OCI-LY3 (cell line): ENCODE measurements around the gene TVP23A.

Source experiments
- H2AFZ ChIP-seq: fragments of 200-600, 300-600 bp; shearing (Covaris generic); 2 replicates; pipeline ENCODE4 v1.6.0; 2014; ENCODE audit warnings: antibody characterized with exemption, low read depth, low read length
- H3K27ac ChIP-seq: fragments of 200-600, 300-600 bp; sonication (generic); 2 replicates; pipeline ENCODE4 v1.5.1; 2014; ENCODE audit warnings: mild to moderate bottlenecking, low read length, moderate library complexity, mixed read lengths
- H3K27me3 ChIP-seq: fragments of 200-600, 300-600 bp; sonication (generic); 2 replicates; pipeline ENCODE4 v1.6.1; 2014; ENCODE audit warnings: low read depth, low read length, mixed read lengths
- H3K36me3 ChIP-seq: fragments of 200-600, 300-600 bp; sonication (generic); replicated peaks from 2 replicates; pipeline ENCODE3; 2014; ENCODE audit warnings: low read depth, low read length, mixed read lengths
- H3K4me1 ChIP-seq: fragments of 300-600, 200-600 bp; sonication (generic); 2 replicates; pipeline ENCODE4 v1.6.1; 2014; ENCODE audit warnings: low read length, mixed read lengths
- H3K4me2 ChIP-seq: fragments of 200-600, 300-600 bp; sonication (generic); 2 replicates; pipeline ENCODE4 v1.6.1; 2014; ENCODE audit warnings: low read length, mixed read lengths
- H3K4me3 ChIP-seq: fragments of 300-600, 200-600 bp; sonication (generic); 2 replicates; pipeline ENCODE4 v1.5.1; 2014; ENCODE audit warnings: antibody characterized with exemption, mild to moderate bottlenecking, low read length, moderate library complexity
- H3K79me2 ChIP-seq: fragments of 300-600, 200-600 bp; shearing (Covaris generic); 2 replicates; pipeline ENCODE4 v1.6.1; 2014; ENCODE audit warnings: mild to moderate bottlenecking, low read length, mixed read lengths
- H3K9ac ChIP-seq: fragments of 300-600, 200-600 bp; shearing (Covaris generic); 2 replicates; pipeline ENCODE4 v1.6.0; 2014; ENCODE audit warnings: mild to moderate bottlenecking, low read length, moderate library complexity
- H3K9me3 ChIP-seq: fragments of 200-600, 300-600 bp; shearing (Covaris generic); 2 replicates; pipeline ENCODE4 v1.6.1; 2014; ENCODE audit warnings: low read length, mixed read lengths; ENCODE audit not compliant: insufficient read depth
- H4K20me1 ChIP-seq: fragments of 200-600, 300-600 bp; sonication (generic); 2 replicates; pipeline ENCODE4 v1.6.1; 2016; ENCODE audit warnings: low read length, mixed read lengths; ENCODE audit not compliant: insufficient read depth
- EZH2phosphoT487 ChIP-seq: fragments of 200-600 bp; shearing (Covaris generic); IDR thresholded peaks from 2 replicates; pipeline ENCODE4 v1.6.1; 2018; ENCODE audit warnings: antibody characterized with exemption, mixed run types, low read depth
- TF ChIP-seq, protein P1 (sequence below): fragments of 200-600, 300-600 bp; sonication (generic); IDR thresholded peaks from 2 replicates; pipeline ENCODE4 v1.5.1; 2014; ENCODE audit warnings: antibody characterized with exemption, low read length, low read depth

Gene TVP23A

DNA sequence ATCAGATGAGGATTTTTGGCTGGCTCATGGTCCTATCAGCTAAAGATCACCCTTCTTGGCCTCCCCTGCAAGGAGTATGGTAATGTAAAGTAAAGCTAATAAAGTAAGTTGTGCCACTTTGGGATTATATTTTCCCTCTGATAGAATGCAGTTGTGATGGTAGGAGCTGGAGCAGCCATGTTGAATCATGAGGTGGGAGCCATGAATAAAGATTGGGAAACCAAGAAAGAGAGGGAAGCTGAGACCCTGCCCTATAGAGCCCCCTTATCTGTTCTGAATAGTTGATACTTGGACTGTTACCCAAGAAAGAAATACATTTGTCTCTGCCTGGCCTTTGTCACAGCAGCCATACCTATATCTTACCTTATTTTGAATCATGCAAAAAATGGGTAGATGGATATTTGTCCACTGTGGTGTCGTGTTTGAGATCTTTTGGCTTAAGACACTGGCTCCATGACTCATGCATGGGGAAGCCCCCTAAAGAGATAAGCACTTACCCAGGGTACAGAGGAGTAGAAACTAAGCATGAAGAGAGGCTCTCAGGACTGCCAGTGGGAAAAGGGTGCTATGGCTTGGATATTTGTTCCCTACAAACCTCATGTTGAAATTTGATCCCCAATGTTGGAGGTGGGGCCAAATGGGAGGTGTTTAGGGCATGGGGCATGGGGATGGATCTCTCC lies 17.7 kb upstream of the TVP23A start:
- H3K36me3 ChIP-seq, result peaks cover 7% of the 10 kb centered on the region
- no peak overlapping the region for H3K4me3 ChIP-seq
- H3K27ac ChIP-seq, result peak overlapping the region; percentile 5; the same call in 1 of the 2 replicates
- H2AFZ ChIP-seq, result no peak overlapping the region
- no peak overlapping the region for H3K9ac ChIP-seq
- H3K27me3 ChIP-seq, result peaks cover 3% of the 10 kb centered on the region; the same call in 1 of the 2 replicates
- H4K20me1 ChIP-seq, result no peaks in the 10 kb centered on the region
- peaks cover 56% of the 10 kb centered on the region for H3K4me1 ChIP-seq
- 0 out of 2 replicates have a peak, but pooled peaks cover 5% of the 10 kb centered on the region for H3K9me3 ChIP-seq
- no peaks in the 10 kb centered on the region for H3K79me2 ChIP-seq
- no peak for TF ChIP-seq EZH2phosphoT487
- TF ChIP-seq, protein P1, sequence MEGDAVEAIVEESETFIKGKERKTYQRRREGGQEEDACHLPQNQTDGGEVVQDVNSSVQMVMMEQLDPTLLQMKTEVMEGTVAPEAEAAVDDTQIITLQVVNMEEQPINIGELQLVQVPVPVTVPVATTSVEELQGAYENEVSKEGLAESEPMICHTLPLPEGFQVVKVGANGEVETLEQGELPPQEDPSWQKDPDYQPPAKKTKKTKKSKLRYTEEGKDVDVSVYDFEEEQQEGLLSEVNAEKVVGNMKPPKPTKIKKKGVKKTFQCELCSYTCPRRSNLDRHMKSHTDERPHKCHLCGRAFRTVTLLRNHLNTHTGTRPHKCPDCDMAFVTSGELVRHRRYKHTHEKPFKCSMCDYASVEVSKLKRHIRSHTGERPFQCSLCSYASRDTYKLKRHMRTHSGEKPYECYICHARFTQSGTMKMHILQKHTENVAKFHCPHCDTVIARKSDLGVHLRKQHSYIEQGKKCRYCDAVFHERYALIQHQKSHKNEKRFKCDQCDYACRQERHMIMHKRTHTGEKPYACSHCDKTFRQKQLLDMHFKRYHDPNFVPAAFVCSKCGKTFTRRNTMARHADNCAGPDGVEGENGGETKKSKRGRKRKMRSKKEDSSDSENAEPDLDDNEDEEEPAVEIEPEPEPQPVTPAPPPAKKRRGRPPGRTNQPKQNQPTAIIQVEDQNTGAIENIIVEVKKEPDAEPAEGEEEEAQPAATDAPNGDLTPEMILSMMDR, result no peak
- no peak overlapping the region for H3K4me2 ChIP-seq

GRCh38 chr16:10835281-10835931 lies 16.8 kb upstream of the TVP23A start:
- H4K20me1 ChIP-seq, result no peaks in the 10 kb centered on the region
- no peaks in the 10 kb centered on the region; the same call in 1 of the 2 replicates for H3K27me3 ChIP-seq
- no peak overlapping the region for H2AFZ ChIP-seq
- H3K4me1 ChIP-seq, result peaks cover 57% of the 10 kb centered on the region
- H3K4me3 ChIP-seq, result no peak overlapping the region; the same call in 1 of the 2 replicates
- peaks cover 7% of the 10 kb centered on the region for H3K36me3 ChIP-seq
- H3K27ac ChIP-seq, result peak overlapping the region; percentile 45
- peak overlapping the region; percentile 49 for H3K4me2 ChIP-seq
- H3K9ac ChIP-seq, result peak overlapping the region; percentile 28; the same call in 1 of the 2 replicates
- no peak for TF ChIP-seq EZH2phosphoT487
- TF ChIP-seq, protein P1, result no peak
- no peaks in the 10 kb centered on the region for H3K79me2 ChIP-seq
- H3K9me3 ChIP-seq, result 0 out of 2 replicates have a peak, but pooled peaks cover 5% of the 10 kb centered on the region

- H2AFZ ChIP-seq, result no peak overlapping the region
- H3K79me2 ChIP-seq, result no peaks in the 10 kb centered on the region
- 0 out of 2 replicates have a peak, but pooled peaks cover 5% of the 10 kb centered on the region for H3K9me3 ChIP-seq
- peak overlapping the region; percentile 49 for H3K4me2 ChIP-seq
- H3K27me3 ChIP-seq, result no peaks in the 10 kb centered on the region; the same call in 1 of the 2 replicates
- peak overlapping the region; percentile 45 for H3K27ac ChIP-seq
- no peak overlapping the region for H3K4me3 ChIP-seq
- peaks cover 7% of the 10 kb centered on the region for H3K36me3 ChIP-seq
- no peaks in the 10 kb centered on the region for H4K20me1 ChIP-seq
- peak overlapping the region; percentile 28; the same call in 1 of the 2 replicates for H3K9ac ChIP-seq
- TF ChIP-seq, protein P1, result no peak
- TF ChIP-seq EZH2phosphoT487, result no peak
- peaks cover 57% of the 10 kb centered on the region for H3K4me1 ChIP-seq
These were observed 16.2 kb upstream of the TVP23A start for GRCh38 chr16:10834766-10835165.

DNA sequence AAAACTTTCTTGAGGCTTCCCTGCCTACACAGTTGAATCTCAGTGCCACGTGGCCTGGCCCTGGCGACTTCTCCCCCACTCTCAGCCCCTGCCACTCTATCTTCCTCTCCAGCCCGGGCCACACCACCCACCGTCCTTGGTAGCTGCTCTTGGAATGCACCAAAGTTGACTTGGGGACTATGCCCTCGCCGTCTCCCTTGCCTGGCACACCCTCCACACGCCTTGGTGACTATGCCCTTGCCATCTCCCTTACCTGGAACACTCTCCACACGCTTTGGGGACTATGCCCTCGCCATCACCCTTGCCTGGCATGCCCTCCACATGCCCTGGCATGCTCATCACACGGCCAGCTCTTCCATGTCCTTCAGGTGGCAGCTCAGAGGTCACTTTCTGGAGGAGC lies 15.5 kb upstream of the TVP23A start:
- H3K27ac ChIP-seq, result no peak overlapping the region
- H3K4me2 ChIP-seq, result no peak overlapping the region
- no peak overlapping the region for H3K4me3 ChIP-seq
- H3K9me3 ChIP-seq, result 0 out of 2 replicates have a peak, but pooled peaks cover 5% of the 10 kb centered on the region
- no peak overlapping the region for H2AFZ ChIP-seq
- H3K79me2 ChIP-seq, result no peaks in the 10 kb centered on the region
- no peak overlapping the region for H3K9ac ChIP-seq
- H3K4me1 ChIP-seq, result peaks cover 57% of the 10 kb centered on the region
- TF ChIP-seq, protein P1, result no peak
- no peak for TF ChIP-seq EZH2phosphoT487
- peaks cover 7% of the 10 kb centered on the region for H3K36me3 ChIP-seq
- no peaks in the 10 kb centered on the region; the same call in 1 of the 2 replicates for H3K27me3 ChIP-seq
- no peaks in the 10 kb centered on the region for H4K20me1 ChIP-seq
